Astrocyte (in vitro differentiated cells and primary cell): ENCODE results near the gene ZC3H4. TPM values are rescaled to one million over a fixed set of nuclear protein-coding genes. Genes with fewer than 3 reads are reported as not detected.

Experiments
- DNase-seq: peaks from one replicate; pipeline ENCODE4 v3.0.0-alpha.2; 2010; ENCODE audit warnings: low read depth
- FAIRE-seq: peaks from 2 replicates; lab custom pipeline; 2011; peaks lifted over from hg19 to GRCh38; lab: Jason Lieb, UNC
- H2AFZ ChIP-seq: 2 replicates; pipeline ENCODE4 v1.6.0; 2012; ENCODE audit warnings: low read depth, low read length, inconsistent platforms
- H3K27ac ChIP-seq: 2 replicates; pipeline ENCODE4 v1.5.1; 2011; ENCODE audit warnings: low read depth, low read length, inconsistent platforms
- H3K27me3 ChIP-seq: 2 replicates; pipeline ENCODE4 v1.6.0; 2011; ENCODE audit warnings: low read length, inconsistent platforms; ENCODE audit not compliant: insufficient read depth
- H3K36me3 ChIP-seq: 2 replicates; pipeline ENCODE4 v1.5.1; 2011; ENCODE audit warnings: low read length, inconsistent platforms; ENCODE audit not compliant: insufficient read depth
- H3K4me1 ChIP-seq: 2 replicates; pipeline ENCODE4 v1.5.1; 2011; ENCODE audit warnings: low read length, inconsistent platforms; ENCODE audit not compliant: insufficient read depth
- H3K4me2 ChIP-seq: 2 replicates; pipeline ENCODE4 v1.6.0; 2012; ENCODE audit warnings: low read length, inconsistent platforms
- H3K4me3 ChIP-seq: 2 replicates; pipeline ENCODE4 v1.5.1; 2011; ENCODE audit warnings: low read depth, mild to moderate bottlenecking, low read length, inconsistent platforms; ENCODE audit not compliant: insufficient read depth
- H3K79me2 ChIP-seq: 2 replicates; pipeline ENCODE4 v1.6.0; 2012; ENCODE audit warnings: mild to moderate bottlenecking, low read length, inconsistent platforms; ENCODE audit not compliant: insufficient read depth
- H3K9ac ChIP-seq: 2 replicates; pipeline ENCODE4 v1.6.0; 2012; ENCODE audit warnings: mild to moderate bottlenecking, low read length, inconsistent platforms
- H3K9me3 ChIP-seq: 2 replicates; pipeline ENCODE4 v1.5.1; 2012; ENCODE audit warnings: low read depth, mild to moderate bottlenecking, low read length, inconsistent platforms; ENCODE audit not compliant: insufficient read depth
- H4K20me1 ChIP-seq: 2 replicates; pipeline ENCODE4 v1.6.0; 2012; ENCODE audit warnings: low read length, inconsistent platforms; ENCODE audit not compliant: insufficient read depth
- H3K27ac Mint-ChIP-seq: one replicate; pipeline ENCODE4 v1.8.0; 2021; ENCODE audit warnings: mild to moderate bottlenecking, mixed read lengths; ENCODE audit not compliant: unreplicated experiment
- H3K27me3 Mint-ChIP-seq: one replicate; pipeline ENCODE4 v1.8.0; 2021; ENCODE audit warnings: low read depth, mixed read lengths; ENCODE audit not compliant: unreplicated experiment
- H3K36me3 Mint-ChIP-seq: one replicate; pipeline ENCODE4 v1.8.0; 2021; ENCODE audit warnings: low read depth, mixed read lengths; ENCODE audit not compliant: unreplicated experiment
- H3K4me1 Mint-ChIP-seq: one replicate; pipeline ENCODE4 v1.8.0; 2021; ENCODE audit warnings: low read depth, mixed read lengths; ENCODE audit not compliant: unreplicated experiment
- H3K4me3 Mint-ChIP-seq: one replicate; pipeline ENCODE4 v1.8.0; 2021; ENCODE audit warnings: mild to moderate bottlenecking, moderate library complexity, mixed read lengths; ENCODE audit not compliant: unreplicated experiment
- H3K9me3 Mint-ChIP-seq: one replicate; pipeline ENCODE4 v1.8.0; 2021; ENCODE audit warnings: mild to moderate bottlenecking, mixed read lengths; ENCODE audit not compliant: unreplicated experiment
- CTCF ChIP-seq: IDR thresholded peaks from 2 replicates; pipeline ENCODE4 v1.5.1; 2011; ENCODE audit warnings: low read depth, mild to moderate bottlenecking, inconsistent platforms, low read length, moderate library complexity; ENCODE audit not compliant: insufficient read depth
- EZH2 ChIP-seq: IDR thresholded peaks from 2 replicates; pipeline ENCODE4 v1.6.1; 2012; ENCODE audit warnings: mild to moderate bottlenecking, low read length, inconsistent platforms; ENCODE audit not compliant: insufficient read depth
- total RNA-seq: library from RNA; stranded (reverse); gene quantifications from 2 replicates; pipeline ENCODE4 v1.2.1, GENCODE V29; 2021

The ZC3H4 gene
- total RNA-seq, 1 donor from 2014 or later: 42.3 TPM

- FAIRE-seq: no peak
- Histone ChIP-seq H3K4me3 (no peak overlapping the region), H3K79me2 (peaks cover 88% of the 10 kb centered on the region), H3K36me3 (peaks cover 5% of the 10 kb centered on the region), H4K20me1 (peaks cover 78% of the 10 kb centered on the region), H3K9ac (peak overlapping the region; percentile 48), H2AFZ (no peak overlapping the region), H3K9me3 (no peaks in the 10 kb centered on the region), H3K27ac (no peak overlapping the region), H3K4me1 (peaks cover 19% of the 10 kb centered on the region), H3K27me3 (no peaks in the 10 kb centered on the region), H3K4me2 (peak overlapping the region; percentile 70)
- Mint-ChIP-seq H3K9me3 (peaks cover 4% of the 10 kb centered on the region), H3K27ac (no peak overlapping the region), H3K36me3 (peaks cover 4% of the 10 kb centered on the region), H3K4me1 (peaks cover 21% of the 10 kb centered on the region), H3K27me3 (no peaks in the 10 kb centered on the region), H3K4me3 (peak overlapping the region; percentile 66)
- TF ChIP-seq EZH2: no peak
- TF ChIP-seq CTCF: no peak
- no peak for DNase-seq
These were observed 21.0 kb upstream of the ZC3H4 start for GRCh38 chr19:47134545-47134944.

- Histone ChIP-seq H3K27me3 (no peaks in the 10 kb centered on the region), H2AFZ (no peak overlapping the region), H3K9ac (peak overlapping the region; percentile 18), H4K20me1 (peaks cover 65% of the 10 kb centered on the region), H3K4me1 (peaks cover 19% of the 10 kb centered on the region), H3K4me3 (no peak overlapping the region), H3K36me3 (peaks cover 5% of the 10 kb centered on the region), H3K79me2 (peaks cover 74% of the 10 kb centered on the region), H3K4me2 (peak overlapping the region; percentile 95), H3K9me3 (no peaks in the 10 kb centered on the region), H3K27ac (no peak overlapping the region)
- Mint-ChIP-seq H3K27ac (no peak overlapping the region), H3K27me3 (no peaks in the 10 kb centered on the region), H3K36me3 (peaks cover 4% of the 10 kb centered on the region), H3K4me3 (peak overlapping the region; percentile 64), H3K9me3 (peaks cover 6% of the 10 kb centered on the region), H3K4me1 (peaks cover 21% of the 10 kb centered on the region)
- FAIRE-seq (no peak), DNase-seq (no peak)
- TF ChIP-seq CTCF (no peak), EZH2 (no peak)
These were observed 19.5 kb upstream of the ZC3H4 start for GRCh38 chr19:47133021-47133471.

GRCh38 chr19:47132194-47132852, 18.7 kb upstream of the ZC3H4 start:
- Mint-ChIP-seq H3K9me3 (peaks cover 6% of the 10 kb centered on the region), H3K27ac (peak overlapping the region; percentile 98), H3K27me3 (no peaks in the 10 kb centered on the region), H3K4me1 (peaks cover 21% of the 10 kb centered on the region), H3K36me3 (peaks cover 4% of the 10 kb centered on the region), H3K4me3 (peak overlapping the region; percentile 100)
- Histone ChIP-seq H3K27me3 (no peaks in the 10 kb centered on the region), H3K36me3 (peaks cover 5% of the 10 kb centered on the region), H3K4me2 (peak overlapping the region; percentile 95), H3K9me3 (no peaks in the 10 kb centered on the region), H4K20me1 (peaks cover 60% of the 10 kb centered on the region), H2AFZ (no peak overlapping the region), H3K79me2 (peaks cover 66% of the 10 kb centered on the region), H3K9ac (peak overlapping the region; percentile 97), H3K27ac (no peak overlapping the region), H3K4me1 (peaks cover 19% of the 10 kb centered on the region), H3K4me3 (peak overlapping the region; percentile 94)
- FAIRE-seq: no peak
- TF ChIP-seq EZH2 (no peak), CTCF (no peak)
- no peak for DNase-seq
